Measurements from ENCODE around the gene CUL7.

DNA sequence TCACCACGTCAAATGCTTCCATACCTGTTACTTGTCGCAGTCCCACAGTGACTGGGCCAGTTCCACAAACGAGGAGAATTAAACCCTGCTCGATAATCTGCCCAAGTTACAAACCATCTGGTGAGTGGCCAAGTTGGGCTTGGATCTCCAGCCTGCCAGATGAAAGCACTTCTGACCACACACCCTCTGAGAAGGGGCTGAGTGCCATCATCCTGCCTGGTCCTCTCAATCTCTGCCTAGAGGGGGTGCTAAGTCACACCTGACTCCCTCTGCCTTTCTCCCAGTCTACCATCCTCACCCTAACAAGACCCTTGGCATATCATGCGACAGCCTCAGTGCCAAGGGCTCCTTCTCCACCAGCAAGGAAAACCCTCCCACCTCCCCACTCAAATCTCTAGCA, 16.5 kb downstream of the CUL7 start:
- TF ChIP-seq, protein P1, sequence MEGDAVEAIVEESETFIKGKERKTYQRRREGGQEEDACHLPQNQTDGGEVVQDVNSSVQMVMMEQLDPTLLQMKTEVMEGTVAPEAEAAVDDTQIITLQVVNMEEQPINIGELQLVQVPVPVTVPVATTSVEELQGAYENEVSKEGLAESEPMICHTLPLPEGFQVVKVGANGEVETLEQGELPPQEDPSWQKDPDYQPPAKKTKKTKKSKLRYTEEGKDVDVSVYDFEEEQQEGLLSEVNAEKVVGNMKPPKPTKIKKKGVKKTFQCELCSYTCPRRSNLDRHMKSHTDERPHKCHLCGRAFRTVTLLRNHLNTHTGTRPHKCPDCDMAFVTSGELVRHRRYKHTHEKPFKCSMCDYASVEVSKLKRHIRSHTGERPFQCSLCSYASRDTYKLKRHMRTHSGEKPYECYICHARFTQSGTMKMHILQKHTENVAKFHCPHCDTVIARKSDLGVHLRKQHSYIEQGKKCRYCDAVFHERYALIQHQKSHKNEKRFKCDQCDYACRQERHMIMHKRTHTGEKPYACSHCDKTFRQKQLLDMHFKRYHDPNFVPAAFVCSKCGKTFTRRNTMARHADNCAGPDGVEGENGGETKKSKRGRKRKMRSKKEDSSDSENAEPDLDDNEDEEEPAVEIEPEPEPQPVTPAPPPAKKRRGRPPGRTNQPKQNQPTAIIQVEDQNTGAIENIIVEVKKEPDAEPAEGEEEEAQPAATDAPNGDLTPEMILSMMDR (IDR thresholded peaks at IDR 0.05), result no peak
- no peak for TF ChIP-seq EZH2 (IDR thresholded peaks at IDR 0.05; ENCODE audit: borderline replicate concordance, insufficient read depth, low read depth, low read length, poor library complexity, severe bottlenecking)

All from B cell (primary cell).